Vagina (tissue), 2 donors: ENCODE results near the gene MAD1L1.

ENCODE experiments used
- POLR2A ChIP-seq, 2 donors: fragments of 450-650 bp; IDR thresholded peaks; one replicate each; pipeline ENCODE4 v1.6.1; 2017; ENCODE audit warnings: antibody characterized with exemption in 2 of 2, mild to moderate bottlenecking in 2 of 2, moderate library complexity in 2 of 2
- POLR2AphosphoS5 ChIP-seq, 2 donors: sonication (generic); formaldehyde crosslinking; IDR thresholded peaks; one replicate each; pipeline ENCODE4 v1.9.0; 2017; ENCODE audit warnings: antibody characterized with exemption in 2 of 2, mild to moderate bottlenecking in 2 of 2, low read depth in 1 of 2; ENCODE audit not compliant: insufficient read depth in 1 of 2
- TF ChIP-seq, protein P1 (sequence below), 3 experiments: fragments of 450-650 bp in 2 of 3; fragments of 200-600 bp in 1 of 3; sonication (generic) in 1 of 3; IDR thresholded peaks; one replicate each; pipeline ENCODE4 v1.5.1; 2017 to 2019; ENCODE audit warnings: antibody characterized with exemption in 3 of 3, mild to moderate bottlenecking in 2 of 3, moderate library complexity in 2 of 3

DNA sequence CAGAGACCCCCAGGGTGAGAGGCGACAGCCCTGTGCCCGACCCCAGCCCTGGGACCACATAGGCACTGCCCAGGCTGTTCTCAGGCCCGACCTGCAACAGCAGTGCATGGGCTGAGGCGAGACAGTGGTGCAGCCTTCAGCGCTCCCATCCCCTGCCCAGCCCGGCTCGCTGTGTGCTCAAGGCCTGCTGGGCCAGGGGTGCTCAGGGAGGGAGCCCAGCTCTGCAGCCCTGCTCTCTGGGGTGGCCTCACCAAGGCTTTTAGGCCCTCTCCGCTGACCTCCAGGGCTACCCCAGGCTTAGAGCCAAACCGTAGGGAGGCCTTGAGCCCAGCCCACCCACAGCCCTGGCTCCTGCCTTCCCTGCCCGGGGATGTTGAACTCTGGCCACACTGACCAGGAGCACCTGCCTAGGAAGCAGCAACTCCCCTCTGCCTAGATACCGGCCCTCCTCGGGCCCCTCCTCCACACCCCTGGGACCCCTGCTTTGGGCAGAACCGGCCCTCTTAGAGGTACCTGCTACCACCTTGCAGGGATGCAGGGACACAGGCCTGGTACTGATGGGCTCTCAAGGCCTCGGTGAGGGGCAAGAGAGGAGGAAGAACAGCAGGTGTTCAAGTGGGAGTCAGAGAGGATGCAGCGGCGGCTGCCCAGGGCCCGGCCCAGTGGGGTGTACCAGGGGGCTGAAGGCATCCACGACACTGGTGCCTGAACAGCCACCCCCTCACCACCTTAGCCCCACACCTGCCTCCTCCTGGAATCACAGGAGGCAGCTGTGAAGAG lies 331.1 kb downstream of the MAD1L1 start:
- no peak for TF ChIP-seq POLR2AphosphoS5 (IDR thresholded peaks at IDR 0.05; ENCODE audit: insufficient read depth in 1 of 2, low read depth in 1 of 2)
- TF ChIP-seq, protein P1, sequence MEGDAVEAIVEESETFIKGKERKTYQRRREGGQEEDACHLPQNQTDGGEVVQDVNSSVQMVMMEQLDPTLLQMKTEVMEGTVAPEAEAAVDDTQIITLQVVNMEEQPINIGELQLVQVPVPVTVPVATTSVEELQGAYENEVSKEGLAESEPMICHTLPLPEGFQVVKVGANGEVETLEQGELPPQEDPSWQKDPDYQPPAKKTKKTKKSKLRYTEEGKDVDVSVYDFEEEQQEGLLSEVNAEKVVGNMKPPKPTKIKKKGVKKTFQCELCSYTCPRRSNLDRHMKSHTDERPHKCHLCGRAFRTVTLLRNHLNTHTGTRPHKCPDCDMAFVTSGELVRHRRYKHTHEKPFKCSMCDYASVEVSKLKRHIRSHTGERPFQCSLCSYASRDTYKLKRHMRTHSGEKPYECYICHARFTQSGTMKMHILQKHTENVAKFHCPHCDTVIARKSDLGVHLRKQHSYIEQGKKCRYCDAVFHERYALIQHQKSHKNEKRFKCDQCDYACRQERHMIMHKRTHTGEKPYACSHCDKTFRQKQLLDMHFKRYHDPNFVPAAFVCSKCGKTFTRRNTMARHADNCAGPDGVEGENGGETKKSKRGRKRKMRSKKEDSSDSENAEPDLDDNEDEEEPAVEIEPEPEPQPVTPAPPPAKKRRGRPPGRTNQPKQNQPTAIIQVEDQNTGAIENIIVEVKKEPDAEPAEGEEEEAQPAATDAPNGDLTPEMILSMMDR (IDR thresholded peaks at IDR 0.05) = no peak
- TF ChIP-seq POLR2A (IDR thresholded peaks at IDR 0.05) = no peak
